Keratinocyte (primary cell): ENCODE data around the gene NOX3.

ENCODE experiments used
- CTCF ChIP-seq, 3 experiments: IDR thresholded peaks in 1 of 3; conservative IDR thresholded peaks in 1 of 3; optimal IDR thresholded peaks in 1 of 3; 2 replicates in 2 of 3; 3 replicates in 1 of 3; pipeline versions ENCODE3 to v1.5.1; 2011; ENCODE audit warnings: low read length in 3 of 3, mild to moderate bottlenecking in 3 of 3, moderate library complexity in 2 of 3, control low read depth in 1 of 3, inconsistent platforms in 1 of 3; ENCODE audit not compliant: insufficient read depth in 2 of 3; ENCODE audit errors: extremely low read depth in 1 of 3
- EZH2 ChIP-seq: IDR thresholded peaks from one replicate; pipeline ENCODE4 v1.6.1; 2012; ENCODE audit warnings: inconsistent platforms, mild to moderate bottlenecking, low read length, moderate library complexity

GRCh38 chr6:155398221-155398620 lies 57.4 kb downstream of the NOX3 start:
- TF ChIP-seq EZH2 = no peak
- TF ChIP-seq CTCF (optimal IDR thresholded peaks at IDR 0.05 in 1 of 3, IDR thresholded peaks at IDR 0.05 in 1 of 3, conservative IDR thresholded peaks at IDR 0.05 in 1 of 3; ENCODE audit: extremely low read depth in 1 of 3, insufficient read depth in 2 of 3, low read length in 3 of 3) = no peak
